Inferior parietal cortex (tissue), 1 donor: ENCODE results near the gene C1orf87.

Experiments used
- DNase-seq: peaks from one replicate; pipeline ENCODE4 v3.0.0-alpha.2; 2016; ENCODE audit errors: extremely low spot score

C1orf87 gene

DNA sequence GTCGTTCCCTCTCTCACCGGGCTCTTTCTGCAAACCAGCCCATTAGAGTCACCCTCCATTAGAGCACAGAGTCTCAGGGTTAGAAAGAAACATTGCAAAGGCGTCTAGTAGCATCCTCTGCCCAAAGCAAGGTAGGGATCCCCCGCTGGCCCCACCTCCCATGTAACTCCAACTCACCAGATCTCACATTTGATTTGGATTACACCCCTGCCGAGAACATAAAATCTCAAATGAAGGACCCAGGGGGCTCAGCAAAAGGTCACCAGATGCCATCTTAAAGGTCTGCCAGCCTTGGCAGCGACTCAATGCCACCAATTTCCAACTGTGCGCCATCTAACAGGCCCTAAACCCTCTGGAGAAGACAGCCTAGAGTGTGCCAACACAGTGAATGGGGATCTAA lies 14.1 kb downstream of the C1orf87 start:
- DNase-seq: no peak

DNA sequence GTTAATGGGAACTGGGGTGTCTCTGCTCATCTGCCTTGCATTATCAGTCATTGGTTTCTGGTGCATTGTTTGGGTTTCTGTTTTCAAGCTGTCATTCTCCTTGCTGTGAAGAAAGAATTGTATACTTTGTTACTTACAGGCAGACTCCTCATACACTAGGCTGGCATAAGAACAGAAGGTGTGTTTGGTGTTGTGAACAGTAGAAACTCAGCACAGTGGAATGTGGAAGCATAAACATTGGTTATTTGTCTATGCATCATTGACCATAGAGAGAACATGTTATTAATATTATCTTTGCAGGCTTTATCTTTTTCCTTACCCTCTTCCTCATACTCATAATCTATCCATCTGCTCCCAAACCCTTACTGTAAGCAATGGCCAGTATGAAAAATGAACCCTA lies 18.2 kb downstream of the C1orf87 start:
- no peak for DNase-seq

DNA sequence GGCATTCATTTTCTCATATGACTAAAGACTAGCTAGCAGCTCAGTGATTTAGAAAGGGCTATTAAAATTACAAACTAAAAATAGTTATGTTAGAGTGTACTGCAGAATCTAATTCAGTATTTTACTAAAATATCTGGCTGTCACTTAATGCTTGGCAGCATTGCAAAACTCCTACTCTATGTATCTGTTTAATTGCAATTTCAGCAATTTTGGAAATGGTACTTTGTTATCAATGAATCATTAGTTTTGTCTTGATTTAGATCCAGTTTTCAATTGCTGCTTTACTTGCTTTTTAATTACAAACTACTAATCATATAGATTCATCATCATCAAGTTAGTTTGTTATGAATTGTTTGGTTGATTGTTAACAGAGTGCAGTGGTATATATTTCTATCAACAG lies 19.2 kb downstream of the C1orf87 start:
- no peak for DNase-seq

DNA sequence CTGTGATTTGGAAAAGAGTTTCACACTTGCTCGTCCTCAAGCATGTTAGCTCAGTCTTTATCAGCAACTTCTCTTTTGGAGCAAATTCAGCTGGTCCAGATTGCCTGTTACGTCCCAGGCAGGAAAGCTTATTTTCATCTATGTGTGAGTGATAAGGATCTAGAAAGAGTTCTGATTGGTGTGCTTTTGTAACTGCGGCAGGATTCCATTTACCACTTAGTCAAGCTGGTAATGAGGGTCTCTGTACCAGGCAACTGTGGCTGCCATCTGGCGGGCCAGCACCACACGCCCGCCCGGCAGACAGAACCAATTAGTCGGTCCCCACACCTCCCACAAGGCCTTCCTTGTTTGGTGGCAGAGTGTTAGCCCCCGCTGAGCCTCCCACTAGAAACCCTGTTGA lies 21.0 kb downstream of the C1orf87 start:
- DNase-seq: no peak

DNA sequence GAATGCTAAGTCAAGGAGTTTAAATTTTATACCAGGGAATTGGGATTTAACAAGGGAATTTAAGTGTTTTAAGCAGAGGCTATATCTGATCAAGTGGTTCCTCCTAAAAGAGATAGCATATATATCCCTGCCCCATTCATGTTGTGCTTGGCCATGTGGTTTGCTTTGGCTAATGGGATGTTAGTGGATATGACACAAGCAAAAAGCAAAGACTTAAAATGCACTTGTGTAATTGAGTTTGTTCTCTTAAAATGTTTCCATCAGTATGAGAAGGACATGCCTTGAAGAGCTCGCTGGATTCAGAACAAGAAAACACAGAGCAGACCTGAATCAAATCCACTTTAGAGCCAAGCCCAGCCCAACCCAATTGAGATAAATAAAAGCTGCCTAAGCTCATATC lies 22.4 kb downstream of the C1orf87 start:
- DNase-seq: no peak

DNA sequence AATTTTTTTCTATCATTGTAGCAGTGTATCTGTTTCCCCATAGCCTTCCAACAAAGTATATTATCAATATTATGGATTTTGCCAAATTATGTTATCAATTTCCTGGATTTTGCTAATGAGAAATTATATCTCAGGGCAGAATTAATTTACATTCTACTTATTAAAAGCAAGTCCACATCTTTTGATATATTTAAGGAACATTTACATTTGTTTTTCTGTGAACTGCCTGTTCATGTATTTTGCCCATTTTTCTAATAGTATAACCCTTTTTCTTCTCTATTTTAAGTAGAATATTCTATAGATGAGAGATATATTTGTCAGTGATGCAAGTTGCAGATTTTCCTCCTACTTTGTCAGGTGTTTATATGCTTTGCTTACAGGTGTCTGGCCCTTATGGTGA lies 24.4 kb downstream of the C1orf87 start:
- no peak for DNase-seq

DNA sequence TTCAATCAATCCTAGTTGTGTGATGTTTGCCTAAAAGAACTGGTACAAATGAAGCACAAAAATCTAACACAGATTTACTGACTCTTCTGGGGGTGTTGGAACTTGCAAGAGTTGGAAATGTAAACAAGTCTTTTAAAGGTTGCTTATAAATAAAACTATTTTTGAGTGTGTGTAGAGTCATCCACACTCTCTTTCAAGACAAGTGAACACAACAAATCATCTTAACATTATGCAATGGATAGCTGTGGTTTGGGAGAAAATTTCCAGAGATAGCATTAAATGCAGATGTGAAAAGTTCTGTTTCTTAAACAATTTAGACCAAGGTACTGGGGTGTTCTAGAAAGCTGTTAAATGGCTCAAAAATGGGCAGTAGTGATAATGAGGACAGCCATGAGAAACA lies 28.7 kb downstream of the C1orf87 start:
- DNase-seq: no peak

DNA sequence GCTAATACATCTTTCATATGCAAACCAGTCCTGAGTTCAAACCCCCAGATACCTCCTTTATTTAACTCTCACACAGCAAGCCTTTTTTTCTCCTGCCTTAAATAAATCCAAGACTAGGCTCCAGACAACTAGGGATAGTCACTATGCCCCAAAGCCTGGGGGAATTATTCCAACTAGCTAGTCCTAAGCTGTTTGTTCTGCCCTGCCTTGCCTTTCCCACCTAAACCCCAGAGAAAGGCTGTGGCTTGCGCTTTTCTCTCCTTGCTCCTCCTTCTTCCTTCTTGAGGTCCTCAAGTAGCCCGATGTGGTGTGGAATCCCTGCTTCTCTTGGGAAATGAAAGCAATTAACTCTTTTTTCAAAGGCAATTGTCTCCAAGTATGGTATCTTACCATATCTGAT lies 31.8 kb downstream of the C1orf87 start:
- DNase-seq: no peak

DNA sequence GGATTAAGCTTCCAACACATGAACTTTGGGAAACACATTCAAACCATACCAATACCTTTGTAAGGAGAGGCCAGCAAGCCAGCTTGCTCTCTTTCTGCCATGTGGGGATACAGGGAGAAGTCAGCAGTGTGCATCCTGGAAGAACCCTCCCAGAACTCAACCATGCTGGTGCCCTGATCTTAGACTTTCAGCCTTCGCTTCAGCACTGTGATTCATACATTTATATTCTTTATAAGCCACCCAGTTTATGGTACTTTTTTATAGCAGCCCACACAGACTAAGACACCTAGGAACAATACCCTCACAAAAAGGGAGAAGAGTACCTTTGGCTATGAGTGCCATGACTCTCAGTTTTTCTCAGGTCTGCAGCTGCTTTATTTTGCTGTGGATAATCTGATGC lies 35.9 kb downstream of the C1orf87 start:
- DNase-seq: no peak

DNA sequence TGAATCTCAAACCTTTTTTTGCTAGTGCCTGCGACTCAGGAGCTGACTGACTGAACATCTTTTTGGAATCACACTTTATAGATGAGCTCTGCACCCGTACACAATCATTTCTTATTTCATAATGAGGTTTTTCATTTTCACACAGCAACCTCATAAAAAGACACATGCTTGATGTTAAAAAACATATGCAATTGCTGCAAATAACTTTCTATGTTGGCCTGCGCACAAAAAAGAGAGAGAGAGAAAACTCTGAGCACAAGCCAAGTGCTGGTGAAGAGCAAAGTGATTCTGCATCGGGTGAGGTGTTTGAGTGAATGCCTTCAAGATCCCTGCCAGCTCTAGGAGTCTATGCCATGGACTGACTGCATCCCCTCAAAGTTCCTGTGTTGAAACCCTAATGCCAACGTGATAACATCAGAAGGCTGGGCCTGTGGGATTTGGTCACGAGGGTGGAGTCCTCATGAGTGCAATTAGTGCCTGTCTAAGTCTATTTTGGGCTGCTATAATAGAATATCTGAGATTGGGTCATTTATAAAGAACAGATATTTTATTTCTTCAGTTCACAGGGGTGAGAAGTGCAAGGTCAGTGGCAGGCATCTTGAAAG lies 36.6 kb downstream of the C1orf87 start:
- DNase-seq: peak; percentile 36

DNA sequence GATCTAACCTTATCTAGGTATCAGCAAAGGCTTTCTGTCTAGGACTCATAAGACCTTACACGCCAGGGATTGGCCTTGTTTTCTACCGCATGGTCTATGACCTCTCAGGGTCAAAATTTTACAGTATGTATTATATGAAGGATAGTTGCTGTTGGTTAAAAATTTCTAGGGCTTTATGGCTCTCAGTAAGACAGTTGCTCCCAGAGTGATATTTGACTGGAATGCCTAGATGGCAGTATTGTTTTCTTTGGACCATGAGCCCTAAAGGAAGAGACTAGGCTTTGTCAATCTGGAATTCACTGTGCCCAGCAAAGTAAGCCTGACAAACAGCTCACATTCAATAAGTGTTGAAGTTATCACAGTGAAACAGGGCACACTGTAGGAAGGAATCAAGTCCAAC lies 37.6 kb downstream of the C1orf87 start:
- no peak for DNase-seq

DNA sequence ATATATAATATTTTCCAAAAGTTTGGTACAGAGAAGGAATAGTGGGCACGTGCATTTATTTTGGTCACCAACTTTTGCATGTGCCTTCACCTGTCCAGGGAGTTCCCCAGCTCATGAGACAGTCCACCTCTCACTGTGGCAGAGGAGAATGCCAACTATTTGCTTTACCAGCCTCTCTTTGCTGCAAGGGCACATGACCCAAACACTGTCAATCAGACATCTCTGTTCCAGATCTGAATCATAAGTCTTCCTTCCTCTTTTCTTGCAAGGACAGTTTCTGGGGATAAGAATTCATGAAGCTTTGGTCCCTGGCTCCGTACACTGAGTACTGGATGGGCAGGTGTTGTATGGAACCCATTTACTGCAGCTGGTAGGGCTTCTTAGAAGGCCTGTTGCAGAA lies 38.6 kb downstream of the C1orf87 start:
- DNase-seq: no peak

DNA sequence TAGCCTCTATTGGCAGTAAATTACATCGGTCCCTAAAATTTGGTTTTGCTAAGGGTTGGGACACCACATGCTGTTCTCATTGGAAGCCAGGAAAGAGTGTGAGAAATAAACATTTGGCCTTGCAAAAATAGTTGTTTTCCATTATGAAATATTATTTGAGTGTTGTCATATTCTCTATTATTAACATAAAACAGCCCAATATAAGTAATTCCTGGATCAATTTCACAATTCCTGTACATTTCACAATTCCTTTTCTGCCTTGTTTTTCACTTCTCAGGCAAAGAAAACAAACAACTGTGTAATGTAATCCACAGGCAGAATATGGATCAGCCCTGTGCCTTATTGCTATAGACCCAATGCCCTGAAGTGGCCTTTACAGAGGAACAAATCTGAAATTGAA lies 40.5 kb downstream of the C1orf87 start:
- no peak for DNase-seq

DNA sequence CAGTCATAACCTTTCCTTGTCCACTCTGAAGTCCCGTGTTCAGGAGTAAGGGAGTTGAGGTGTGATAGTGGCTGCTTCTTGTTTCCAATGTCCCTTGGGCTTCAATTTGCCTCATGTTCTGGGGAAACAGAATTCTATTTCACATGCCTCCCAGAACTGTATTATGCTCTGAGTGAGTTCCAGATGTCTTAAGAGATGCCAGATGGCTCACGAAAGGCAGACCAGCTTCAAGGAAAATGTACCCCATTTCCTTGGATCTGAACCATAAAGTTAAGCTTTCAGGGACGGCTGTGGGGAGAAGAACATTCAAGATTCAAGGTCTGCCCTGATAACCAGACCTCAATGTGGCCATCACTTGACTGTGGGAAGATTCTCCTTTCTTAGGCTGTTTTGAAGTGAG lies 42.4 kb downstream of the C1orf87 start:
- peak; percentile 40 for DNase-seq

DNA sequence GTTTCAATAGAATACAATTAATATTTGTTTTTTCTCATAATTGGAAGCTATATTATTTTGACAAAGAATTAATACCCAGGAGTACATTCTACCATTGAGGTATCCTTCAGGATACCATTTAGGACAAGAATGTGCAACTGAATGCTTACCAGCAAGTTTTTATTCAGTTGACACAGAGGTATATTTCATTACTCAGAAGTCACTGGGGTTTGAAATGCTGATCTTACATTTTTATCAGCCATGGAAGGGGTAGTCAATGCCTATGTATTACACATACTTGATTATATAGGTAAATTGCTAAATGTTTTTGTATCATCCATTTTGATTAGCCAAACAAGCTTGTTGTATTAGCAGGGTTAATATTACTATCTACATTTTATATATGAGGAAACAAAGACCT lies 48.0 kb downstream of the C1orf87 start:
- no peak for DNase-seq

DNA sequence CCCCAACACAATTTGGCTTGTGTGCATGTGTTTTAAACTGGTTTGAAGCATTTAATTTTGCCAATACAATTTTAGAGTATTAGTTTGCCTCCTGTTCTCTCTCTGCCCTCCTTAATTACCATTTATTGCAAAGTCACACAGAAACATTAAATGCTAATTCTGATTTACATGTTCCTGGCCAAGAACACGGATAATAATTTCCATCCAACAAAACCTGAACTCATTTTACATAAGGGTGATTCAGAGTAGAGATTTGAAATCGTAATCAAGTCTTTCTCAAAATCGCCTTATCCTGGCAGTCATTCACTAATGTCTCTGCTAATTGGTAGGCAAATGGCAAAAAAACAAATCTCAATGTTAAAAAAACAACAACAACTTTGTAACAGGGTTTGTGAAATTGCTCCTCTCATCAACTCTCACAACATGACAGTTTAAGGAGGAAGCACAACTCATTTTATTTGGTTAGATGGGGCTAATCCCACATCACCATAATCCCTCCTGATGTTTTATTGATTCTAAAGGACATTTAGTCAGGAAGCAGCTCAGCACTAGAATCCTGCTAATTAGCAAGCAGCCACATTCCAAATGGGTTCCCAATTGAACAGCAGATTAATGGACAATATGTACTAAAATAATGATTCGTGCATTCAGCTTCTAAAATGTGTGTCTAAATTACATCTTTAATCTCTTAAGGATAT lies 55.9 kb downstream of the C1orf87 start:
- DNase-seq: no peak

DNA sequence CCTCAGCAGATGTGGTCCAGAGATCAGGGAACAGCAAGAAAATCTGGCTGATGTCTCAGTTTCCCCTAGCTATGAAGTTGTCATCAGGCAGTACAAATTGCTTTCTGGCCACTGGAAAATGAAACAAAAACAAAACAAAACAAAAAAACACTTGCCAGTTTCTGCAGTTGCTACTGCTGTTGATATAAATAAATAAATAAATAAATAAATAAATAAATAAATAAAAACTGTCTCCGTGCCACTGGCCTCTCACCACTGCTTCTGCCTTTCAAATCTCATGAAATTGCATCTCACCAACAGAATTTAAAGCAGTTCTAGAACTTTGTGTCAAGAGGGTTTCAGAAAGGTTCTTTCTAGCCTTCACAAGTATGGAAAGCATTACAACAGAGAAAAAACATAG lies 62.9 kb downstream of the C1orf87 start:
- DNase-seq: no peak

DNA sequence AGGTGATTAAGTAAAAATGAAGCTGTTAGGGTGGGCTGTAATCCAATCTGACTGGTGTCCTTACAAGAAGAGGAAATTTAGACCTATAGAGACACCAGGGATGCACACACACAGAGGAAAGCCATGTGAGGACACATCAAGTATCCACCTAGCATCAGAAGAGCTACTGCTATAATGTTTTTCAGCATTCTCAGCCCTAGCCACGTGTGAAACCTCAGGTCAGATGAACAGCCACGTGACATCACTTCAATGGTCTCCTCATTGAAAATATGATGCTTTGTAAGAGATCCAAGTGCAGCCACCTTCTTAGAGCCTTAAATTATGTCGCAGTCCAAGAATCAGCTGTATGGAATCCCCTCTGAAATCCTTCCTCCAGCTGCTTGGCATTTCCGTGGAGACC lies 65.1 kb downstream of the C1orf87 start:
- no peak for DNase-seq

DNA sequence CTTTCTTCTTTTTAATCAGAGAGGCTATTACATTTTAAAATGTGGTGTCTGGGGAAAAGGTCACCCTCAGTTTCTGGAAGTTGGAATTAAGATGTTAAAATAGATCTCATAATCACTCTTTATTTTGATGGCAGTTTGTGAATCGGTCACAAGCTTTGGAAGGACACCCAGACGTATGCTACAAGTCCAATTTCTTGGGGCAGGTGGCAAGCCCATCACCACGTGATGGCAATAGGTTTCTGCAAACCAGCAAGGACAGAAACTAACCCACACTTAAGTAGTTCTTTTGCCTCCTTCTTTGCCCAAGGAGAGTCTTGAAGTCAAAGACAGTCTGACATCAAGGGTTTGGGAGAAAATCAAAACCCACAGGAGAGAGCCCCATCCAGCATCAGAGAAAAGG lies 72.9 kb downstream of the C1orf87 start:
- DNase-seq: no peak

DNA sequence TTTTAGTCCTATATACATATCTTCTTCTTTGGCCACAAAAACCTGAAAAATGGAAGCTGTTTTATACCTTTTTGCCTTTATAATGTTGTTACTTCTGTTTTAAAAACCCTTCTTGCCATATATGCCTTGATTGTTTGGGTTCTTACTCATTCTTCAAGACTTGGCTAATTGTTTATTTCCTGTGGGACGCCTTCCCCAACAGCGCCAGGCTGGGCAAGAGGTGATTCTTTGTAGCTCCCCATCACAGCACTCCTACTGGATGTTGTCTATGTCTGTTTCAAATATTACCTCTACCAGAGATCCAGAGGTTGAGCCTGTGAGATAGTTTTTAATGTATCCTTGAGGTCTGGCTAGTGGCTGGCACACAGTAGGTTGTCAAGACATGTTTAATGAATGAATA lies 73.8 kb downstream of the C1orf87 start:
- DNase-seq: no peak

DNA sequence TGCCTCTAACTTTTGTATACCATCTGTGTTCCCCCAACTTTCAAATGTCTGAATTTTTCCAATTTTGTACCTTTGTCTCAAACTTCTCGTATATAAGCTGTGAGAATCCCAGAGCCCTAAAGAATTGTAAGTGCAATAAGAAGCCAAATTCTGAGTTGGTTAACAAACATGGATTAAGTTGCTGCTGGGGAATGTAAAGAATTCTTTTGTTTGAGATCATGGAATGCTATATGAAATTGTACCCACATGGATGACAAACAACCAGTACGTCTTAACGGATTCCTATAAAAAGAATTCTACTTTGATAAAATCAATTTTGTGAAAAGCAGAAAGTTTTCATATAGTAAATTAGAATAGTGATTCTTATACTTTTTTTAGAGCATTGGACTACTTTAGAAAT lies 74.6 kb downstream of the C1orf87 start:
- no peak for DNase-seq

DNA sequence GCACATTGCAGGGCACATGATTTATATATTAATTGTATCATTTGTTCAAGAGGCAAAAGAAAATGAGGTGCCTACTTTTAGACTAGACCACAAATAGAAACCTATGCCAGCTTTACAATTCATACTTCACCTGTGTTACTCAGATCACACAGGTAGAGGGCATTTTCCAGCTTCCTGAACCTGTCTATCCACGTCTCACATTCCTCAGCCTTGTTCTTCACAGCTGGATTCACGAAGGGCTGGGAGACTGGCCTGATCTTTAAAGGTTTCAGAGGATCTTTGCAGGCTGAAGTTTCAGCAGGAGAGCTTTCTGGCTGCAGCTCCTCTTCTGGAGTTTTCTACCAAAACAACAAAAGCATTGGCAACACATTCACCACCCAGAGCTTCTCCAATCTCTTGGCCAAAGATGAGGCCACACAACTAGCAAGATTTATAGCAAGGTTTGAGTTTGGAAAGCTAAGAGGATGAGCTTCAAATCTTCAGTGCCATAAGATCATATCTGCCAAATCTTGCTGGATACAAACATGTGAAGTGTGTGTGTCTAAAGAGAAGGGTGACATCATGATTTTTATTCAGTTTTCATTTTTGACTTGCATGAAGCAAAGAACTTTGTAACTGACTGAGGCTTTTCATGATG lies 76.0 kb downstream of the C1orf87 start:
- DNase-seq: no peak
